ENCODE data around the gene ATP10A.

- TF ChIP-seq, protein P1, sequence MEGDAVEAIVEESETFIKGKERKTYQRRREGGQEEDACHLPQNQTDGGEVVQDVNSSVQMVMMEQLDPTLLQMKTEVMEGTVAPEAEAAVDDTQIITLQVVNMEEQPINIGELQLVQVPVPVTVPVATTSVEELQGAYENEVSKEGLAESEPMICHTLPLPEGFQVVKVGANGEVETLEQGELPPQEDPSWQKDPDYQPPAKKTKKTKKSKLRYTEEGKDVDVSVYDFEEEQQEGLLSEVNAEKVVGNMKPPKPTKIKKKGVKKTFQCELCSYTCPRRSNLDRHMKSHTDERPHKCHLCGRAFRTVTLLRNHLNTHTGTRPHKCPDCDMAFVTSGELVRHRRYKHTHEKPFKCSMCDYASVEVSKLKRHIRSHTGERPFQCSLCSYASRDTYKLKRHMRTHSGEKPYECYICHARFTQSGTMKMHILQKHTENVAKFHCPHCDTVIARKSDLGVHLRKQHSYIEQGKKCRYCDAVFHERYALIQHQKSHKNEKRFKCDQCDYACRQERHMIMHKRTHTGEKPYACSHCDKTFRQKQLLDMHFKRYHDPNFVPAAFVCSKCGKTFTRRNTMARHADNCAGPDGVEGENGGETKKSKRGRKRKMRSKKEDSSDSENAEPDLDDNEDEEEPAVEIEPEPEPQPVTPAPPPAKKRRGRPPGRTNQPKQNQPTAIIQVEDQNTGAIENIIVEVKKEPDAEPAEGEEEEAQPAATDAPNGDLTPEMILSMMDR (IDR thresholded peaks at IDR 0.05) = no peak
- no peak for TF ChIP-seq TAF1 (IDR thresholded peaks at IDR 0.05; ENCODE audit: borderline replicate concordance, low read depth, low read length)
Observed at GRCh38 chr15:25838871-25839195, 24.3 kb downstream of the ATP10A start.
